Measurements from ENCODE around the gene ANKS6.
A peak's percentile ranks its signal among the peaks of the same experiment; 100 is the strongest.

The ANKS6 gene

GRCh38 chr9:98706651-98707165, 89.6 kb downstream of the ANKS6 start:
- no peak for TF ChIP-seq MYC (IDR thresholded peaks at IDR 0.05; ENCODE audit: low read depth, low read length)
- no peak for TF ChIP-seq CTCF (IDR thresholded peaks at IDR 0.05; ENCODE audit: low read depth, low read length)
- no peak for TF ChIP-seq POLR2A (IDR thresholded peaks at IDR 0.05; ENCODE audit: extremely low read depth, insufficient read length)
- no peak for TF ChIP-seq MAX (IDR thresholded peaks at IDR 0.05; ENCODE audit: low read depth, low read length)
- no peak overlapping the region for H3K4me3 ChIP-seq (ENCODE audit: low read depth, low read length)

GRCh38 chr9:98702835-98703380, 93.4 kb downstream of the ANKS6 start:
- DNase-seq (ENCODE audit: low read depth) = no peak
- H3K4me3 ChIP-seq (ENCODE audit: low read depth, low read length) = no peak overlapping the region
- no peak for TF ChIP-seq MAX (IDR thresholded peaks at IDR 0.05; ENCODE audit: low read depth, low read length)
- no peak for TF ChIP-seq MYC (IDR thresholded peaks at IDR 0.05; ENCODE audit: low read depth, low read length)
- no peak for TF ChIP-seq CTCF (IDR thresholded peaks at IDR 0.05; ENCODE audit: low read depth, low read length)
- TF ChIP-seq POLR2A (IDR thresholded peaks at IDR 0.05; ENCODE audit: extremely low read depth, insufficient read length) = no peak

More at GRCh38 chr9:98706651-98707165, 89.6 kb downstream of the ANKS6 start:
- peak; percentile 14 for DNase-seq (ENCODE audit: low read depth)

DNA sequence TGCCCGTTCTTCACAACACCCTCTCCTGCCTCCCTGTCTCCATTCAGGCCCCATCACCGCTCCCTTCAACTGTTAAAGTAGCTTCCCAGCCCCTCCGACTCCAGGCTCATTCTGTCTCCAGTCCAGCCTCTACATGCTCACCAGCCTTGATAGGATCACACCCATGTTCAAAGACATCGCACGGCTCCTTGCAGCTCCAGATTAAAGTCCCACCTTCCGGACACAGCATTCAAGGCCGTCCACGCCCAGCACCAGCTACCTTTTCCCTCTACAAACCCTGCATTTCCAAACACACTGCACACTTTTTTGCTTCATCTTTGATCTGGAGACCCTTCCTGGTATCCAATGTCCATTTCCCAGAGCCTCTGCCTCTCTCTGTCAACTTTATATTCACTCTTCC, 94.0 kb downstream of the ANKS6 start:
- no peak for TF ChIP-seq MAX (IDR thresholded peaks at IDR 0.05; ENCODE audit: low read depth, low read length)
- TF ChIP-seq CTCF (IDR thresholded peaks at IDR 0.05; ENCODE audit: low read depth, low read length) = no peak
- TF ChIP-seq POLR2A (IDR thresholded peaks at IDR 0.05; ENCODE audit: extremely low read depth, insufficient read length) = no peak
- no peak for TF ChIP-seq MYC (IDR thresholded peaks at IDR 0.05; ENCODE audit: low read depth, low read length)
- no peak for DNase-seq (ENCODE audit: low read depth)
- no peak overlapping the region for H3K4me3 ChIP-seq (ENCODE audit: low read depth, low read length)

DNA sequence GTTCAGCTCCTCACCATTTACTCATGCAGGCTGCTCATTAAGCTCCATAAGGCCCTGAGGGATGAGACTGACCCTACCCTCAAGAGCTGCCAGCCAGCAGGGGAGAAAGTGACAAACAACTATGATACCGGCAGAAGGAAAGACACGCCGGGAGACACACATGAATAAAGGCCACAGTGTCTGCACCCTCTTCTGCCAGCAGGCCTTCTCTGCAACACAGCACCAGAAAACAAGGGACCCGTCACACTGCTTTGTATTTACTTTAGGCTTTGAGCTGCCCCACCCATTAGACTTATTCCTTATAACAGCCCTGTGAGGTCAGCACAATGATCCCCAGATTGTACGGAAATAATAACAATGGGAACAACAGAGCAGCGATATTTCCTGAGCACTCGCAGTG, 94.8 kb downstream of the ANKS6 start:
- H3K4me3 ChIP-seq (ENCODE audit: low read depth, low read length) = no peak overlapping the region
- DNase-seq (ENCODE audit: low read depth) = no peak
- TF ChIP-seq MYC (IDR thresholded peaks at IDR 0.05; ENCODE audit: low read depth, low read length) (no peak), CTCF (IDR thresholded peaks at IDR 0.05; ENCODE audit: low read depth, low read length) (no peak), POLR2A (IDR thresholded peaks at IDR 0.05; ENCODE audit: extremely low read depth, insufficient read length) (no peak), MAX (IDR thresholded peaks at IDR 0.05; ENCODE audit: low read depth, low read length) (no peak)

GRCh38 chr9:98700801-98701200, 95.6 kb downstream of the ANKS6 start:
- no peak for TF ChIP-seq POLR2A (IDR thresholded peaks at IDR 0.05; ENCODE audit: extremely low read depth, insufficient read length)
- no peak for TF ChIP-seq MYC (IDR thresholded peaks at IDR 0.05; ENCODE audit: low read depth, low read length)
- TF ChIP-seq MAX (IDR thresholded peaks at IDR 0.05; ENCODE audit: low read depth, low read length) = no peak
- no peak for TF ChIP-seq CTCF (IDR thresholded peaks at IDR 0.05; ENCODE audit: low read depth, low read length)
- no peak overlapping the region for H3K4me3 ChIP-seq (ENCODE audit: low read depth, low read length)
- DNase-seq (ENCODE audit: low read depth) = no peak
